A204.1 (cell line): ENCODE data around the gene CREB3L4.
"Not testable (repeated sequence)": the region's sequence is repeated elsewhere in the genome, so short reads cannot be mapped to it uniquely, and the experiment has no call there.

ENCODE experiments used
- FAIRE-seq: peaks from 2 replicates; lab custom pipeline; 2012; peaks lifted over from hg19 to GRCh38; lab: Jason Lieb, UNC

CREB3L4 gene

GRCh38 chr1:153959454-153959853 is 8.2 kb upstream of the CREB3L4 start:
- FAIRE-seq = no peak

- FAIRE-seq = no peak
These were observed 7.5 kb upstream of the CREB3L4 start for GRCh38 chr1:153960206-153960605.

- no peak for FAIRE-seq
These were observed 6.3 kb upstream of the CREB3L4 start for GRCh38 chr1:153961421-153961820.

GRCh38 chr1:153962088-153963029 is 5.3 kb upstream of the CREB3L4 start:
- FAIRE-seq = no peak

- peak; percentile 51 for FAIRE-seq
These were observed 4.5 kb upstream of the CREB3L4 start, which contains the start of gene SLC39A1 for GRCh38 chr1:153963030-153963849. SLC39A1 (minus strand) TSS chr1:153963537; CDS start chr1:153962715, 822 bp downstream.

- FAIRE-seq = no peak
These were observed 3.8 kb upstream of the CREB3L4 start for GRCh38 chr1:153963850-153964331.

- no peak for FAIRE-seq
These were observed 280 bp downstream of the CREB3L4 start for GRCh38 chr1:153968000-153968363.

- FAIRE-seq = no peak
These were observed 706 bp downstream of the CREB3L4 start for GRCh38 chr1:153968408-153968807.

- FAIRE-seq = no peak
These were observed 1.3 kb downstream of the CREB3L4 start for GRCh38 chr1:153968972-153969371.

GRCh38 chr1:153970346-153970745 is 2.6 kb downstream of the CREB3L4 start:
- no peak for FAIRE-seq

- no peak for FAIRE-seq
These were observed 5.4 kb downstream of the CREB3L4 start for GRCh38 chr1:153973071-153973470.

- FAIRE-seq = no peak
These were observed 5.8 kb downstream of the CREB3L4 start for GRCh38 chr1:153973525-153973924.

GRCh38 chr1:153976819-153977249 is 9.1 kb downstream of the CREB3L4 start:
- no peak for FAIRE-seq

GRCh38 chr1:153977250-153978240 is 9.8 kb downstream of the CREB3L4 start, which contains the start of gene JTB:
JTB (minus strand) TSS chr1:153977674; CDS start chr1:153977252, 422 bp downstream.
- no peak for FAIRE-seq

- FAIRE-seq = no peak
These were observed 10.7 kb downstream of the CREB3L4 start for GRCh38 chr1:153978274-153978909.

- FAIRE-seq = not testable (repeated sequence)
These were observed 11.4 kb downstream of the CREB3L4 start for GRCh38 chr1:153979091-153979490.

- not testable (repeated sequence) for FAIRE-seq
These were observed 14.0 kb downstream of the CREB3L4 start for GRCh38 chr1:153981735-153982134.

- no peak for FAIRE-seq
These were observed 16.6 kb downstream of the CREB3L4 start for GRCh38 chr1:153984123-153984894.

GRCh38 chr1:153985341-153985912 is 17.7 kb downstream of the CREB3L4 start:
- no peak for FAIRE-seq
